DOHH2 (cell line): Measurements from ENCODE around the gene TCF25.

ENCODE experiments used
- H3F3A ChIP-seq: fragments of 200-600 bp; sonication (generic), shearing (Covaris generic); 2 replicates; pipeline ENCODE4 v1.6.0; 2016; ENCODE audit warnings: antibody characterized with exemption, mild to moderate bottlenecking; ENCODE audit not compliant: control insufficient read depth, insufficient read depth
- H3K27ac ChIP-seq: fragments of 200-600 bp; sonication (generic); 2 replicates; pipeline ENCODE4 v1.5.1; 2014; ENCODE audit warnings: low read depth, mild to moderate bottlenecking, low read length, moderate library complexity
- H3K27me3 ChIP-seq: fragments of 200-600 bp; sonication (generic); 2 replicates; pipeline ENCODE4 v1.6.1; 2014; ENCODE audit warnings: mild to moderate bottlenecking, low read length, mixed read lengths; ENCODE audit not compliant: control insufficient read depth
- H3K36me3 ChIP-seq: fragments of 200-600 bp; sonication (generic); 2 replicates; pipeline ENCODE4 v1.6.1; 2014; ENCODE audit warnings: mild to moderate bottlenecking, low read length, moderate library complexity, mixed read lengths; ENCODE audit not compliant: control insufficient read depth
- H3K4me1 ChIP-seq: fragments of 200-600 bp; sonication (generic); 2 replicates; pipeline ENCODE4 v1.6.1; 2014; ENCODE audit warnings: mild to moderate bottlenecking, low read length, mixed read lengths; ENCODE audit not compliant: control insufficient read depth
- H3K4me2 ChIP-seq: fragments of 200-600 bp; sonication (generic); 2 replicates; pipeline ENCODE4 v1.6.0; 2014; ENCODE audit warnings: mild to moderate bottlenecking, low read length, moderate library complexity
- H3K4me3 ChIP-seq: fragments of 200-600 bp; sonication (generic); 2 replicates; pipeline ENCODE4 v1.5.1; 2014; ENCODE audit warnings: mild to moderate bottlenecking, low read length, mixed read lengths
- H3K79me2 ChIP-seq: fragments of 200-600 bp; sonication (generic); 2 replicates; pipeline ENCODE4 v1.6.1; 2014; ENCODE audit warnings: mild to moderate bottlenecking, low read length, mixed read lengths; ENCODE audit not compliant: control insufficient read depth
- H3K9me2 ChIP-seq: fragments of 200-600 bp; sonication (generic); replicated peaks from 2 replicates; pipeline ENCODE4 v1.6.1; 2014; ENCODE audit warnings: mild to moderate bottlenecking, low read length, mixed read lengths; ENCODE audit not compliant: control insufficient read depth
- H3K9me3 ChIP-seq: fragments of 200-600 bp; sonication (generic); 2 replicates; pipeline ENCODE4 v1.6.1; 2014; ENCODE audit warnings: antibody characterized with exemption, low read length, mixed read lengths; ENCODE audit not compliant: control insufficient read depth, insufficient read depth
- H4K20me1 ChIP-seq: fragments of 200-600 bp; sonication (generic); 2 replicates; pipeline ENCODE4 v1.6.0; 2014; ENCODE audit warnings: low read depth, mild to moderate bottlenecking, antibody characterized with exemption, low read length, moderate library complexity; ENCODE audit not compliant: control insufficient read depth, insufficient read depth
- EZH2phosphoT487 ChIP-seq: fragments of 200-600 bp; sonication (generic); IDR thresholded peaks from 2 replicates; pipeline ENCODE4 v1.6.1; 2017; ENCODE audit warnings: borderline replicate concordance, mild to moderate bottlenecking, antibody characterized with exemption, low read length, moderate library complexity, mixed read lengths
- TF ChIP-seq, protein P1 (sequence below): fragments of 200-600 bp; sonication (generic); IDR thresholded peaks from one replicate; pipeline ENCODE4 v1.5.1; 2014; ENCODE audit warnings: antibody characterized with exemption, mild to moderate bottlenecking, low read depth, low read length; ENCODE audit not compliant: poor library complexity, severe bottlenecking

TCF25 gene

DNA sequence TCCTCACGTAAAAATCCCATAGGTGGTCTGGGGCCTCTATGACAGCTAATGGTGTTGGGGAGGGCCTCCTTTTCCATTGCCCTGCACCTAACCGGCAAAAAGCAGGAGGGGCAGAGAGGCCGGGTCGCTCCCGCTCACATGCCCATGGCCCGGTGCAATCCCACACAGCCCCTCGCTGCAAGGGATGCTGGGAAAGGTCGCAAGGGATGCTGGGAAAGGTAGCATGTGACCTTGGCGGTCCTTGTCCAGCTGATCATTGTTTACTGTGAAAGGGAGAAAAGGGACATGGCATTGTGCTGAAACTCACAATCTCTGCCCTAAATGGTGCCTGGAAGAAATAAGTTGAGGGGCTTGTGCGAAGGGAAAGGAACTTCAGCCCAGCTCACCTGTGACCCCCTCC lies 85.2 kb downstream of the TCF25 start:
- no peak overlapping the region for H3K27ac ChIP-seq

DNA sequence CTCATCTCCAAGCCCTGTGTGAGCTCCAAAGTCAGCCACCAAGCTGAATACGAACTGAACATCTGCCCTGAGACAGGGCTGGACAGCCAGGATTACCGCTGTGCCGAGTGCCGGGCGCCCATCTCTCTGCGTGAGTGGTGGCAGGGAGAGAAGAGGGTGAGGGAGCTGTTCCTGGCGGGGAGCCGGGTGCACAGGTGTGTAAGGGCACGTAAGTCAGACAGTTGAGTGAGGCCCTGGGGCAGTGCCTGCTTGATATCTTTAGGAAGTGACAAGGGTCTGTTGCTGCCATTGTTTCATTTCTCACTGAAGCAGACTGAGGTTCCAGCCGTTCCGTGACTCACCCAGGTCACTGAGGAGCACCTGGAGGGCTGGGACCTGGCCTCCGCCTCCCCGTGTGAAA lies 87.6 kb downstream of the TCF25 start:
- Histone ChIP-seq H3K79me2 (peaks cover 57% of the 10 kb centered on the region), H3K4me1 (peaks cover 38% of the 10 kb centered on the region), H3K9me3 (no peaks in the 10 kb centered on the region), H3F3A (peaks cover 42% of the 10 kb centered on the region), H3K27me3 (no peaks in the 10 kb centered on the region), H3K27ac (no peak overlapping the region), H3K9me2 (no peaks in the 10 kb centered on the region), H4K20me1 (peaks cover 36% of the 10 kb centered on the region), H3K36me3 (peaks cover 93% of the 10 kb centered on the region), H3K4me3 (no peak overlapping the region), H3K4me2 (no peak overlapping the region)
- TF ChIP-seq, protein P1, sequence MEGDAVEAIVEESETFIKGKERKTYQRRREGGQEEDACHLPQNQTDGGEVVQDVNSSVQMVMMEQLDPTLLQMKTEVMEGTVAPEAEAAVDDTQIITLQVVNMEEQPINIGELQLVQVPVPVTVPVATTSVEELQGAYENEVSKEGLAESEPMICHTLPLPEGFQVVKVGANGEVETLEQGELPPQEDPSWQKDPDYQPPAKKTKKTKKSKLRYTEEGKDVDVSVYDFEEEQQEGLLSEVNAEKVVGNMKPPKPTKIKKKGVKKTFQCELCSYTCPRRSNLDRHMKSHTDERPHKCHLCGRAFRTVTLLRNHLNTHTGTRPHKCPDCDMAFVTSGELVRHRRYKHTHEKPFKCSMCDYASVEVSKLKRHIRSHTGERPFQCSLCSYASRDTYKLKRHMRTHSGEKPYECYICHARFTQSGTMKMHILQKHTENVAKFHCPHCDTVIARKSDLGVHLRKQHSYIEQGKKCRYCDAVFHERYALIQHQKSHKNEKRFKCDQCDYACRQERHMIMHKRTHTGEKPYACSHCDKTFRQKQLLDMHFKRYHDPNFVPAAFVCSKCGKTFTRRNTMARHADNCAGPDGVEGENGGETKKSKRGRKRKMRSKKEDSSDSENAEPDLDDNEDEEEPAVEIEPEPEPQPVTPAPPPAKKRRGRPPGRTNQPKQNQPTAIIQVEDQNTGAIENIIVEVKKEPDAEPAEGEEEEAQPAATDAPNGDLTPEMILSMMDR: no peak
- no peak for TF ChIP-seq EZH2phosphoT487

More for the DNA sequence above, 85.2 kb downstream of the TCF25 start:
- Histone ChIP-seq H4K20me1 (peaks cover 38% of the 10 kb centered on the region), H3K36me3 (peaks cover 92% of the 10 kb centered on the region), H3K4me3 (no peak overlapping the region), H3K27me3 (no peaks in the 10 kb centered on the region), H3K79me2 (peaks cover 76% of the 10 kb centered on the region), H3K4me2 (no peak overlapping the region), H3F3A (peaks cover 53% of the 10 kb centered on the region), H3K4me1 (peaks cover 53% of the 10 kb centered on the region), H3K9me2 (no peaks in the 10 kb centered on the region), H3K9me3 (no peaks in the 10 kb centered on the region)
- TF ChIP-seq, protein P1: no peak
- no peak for TF ChIP-seq EZH2phosphoT487
